Measurements from ENCODE around the gene ADPRS.
A peak's percentile ranks its signal among the peaks of the same experiment; 100 is the strongest.

ADPRS gene

GRCh38 chr1:36108314-36108713, 19.6 kb downstream of the ADPRS start:
- no peak for DNase-seq (ENCODE audit: low spot score)

- DNase-seq (ENCODE audit: low spot score) = peak; percentile 85
Measured at GRCh38 chr1:36109041-36109679, 20.5 kb downstream of the ADPRS start.

GRCh38 chr1:36111151-36111550, 22.5 kb downstream of the ADPRS start:
- no peak for DNase-seq (ENCODE audit: low spot score)

GRCh38 chr1:36112823-36113222, 24.1 kb downstream of the ADPRS start:
- no peak for DNase-seq (ENCODE audit: low spot score)

GRCh38 chr1:36114371-36114770, 25.7 kb downstream of the ADPRS start:
- no peak for DNase-seq (ENCODE audit: low spot score)

- DNase-seq (ENCODE audit: low spot score) = peak; percentile 85
Measured at GRCh38 chr1:36115200-36115669, 26.5 kb downstream of the ADPRS start.

GRCh38 chr1:36115931-36116330, 27.2 kb downstream of the ADPRS start:
- peak; percentile 75 for DNase-seq (ENCODE audit: low spot score)

- no peak for DNase-seq (ENCODE audit: low spot score)
Measured at GRCh38 chr1:36116901-36117300, 28.2 kb downstream of the ADPRS start.

- no peak for DNase-seq (ENCODE audit: low spot score)
Measured at GRCh38 chr1:36118447-36119204, 29.9 kb downstream of the ADPRS start.

- DNase-seq (ENCODE audit: low spot score) = peak; percentile 58
Measured at GRCh38 chr1:36119456-36119855, 30.8 kb downstream of the ADPRS start.

- no peak for DNase-seq (ENCODE audit: low spot score)
Measured at GRCh38 chr1:36122062-36123030, 33.7 kb downstream of the ADPRS start.

- no peak for DNase-seq (ENCODE audit: low spot score)
Measured at GRCh38 chr1:36123356-36123755, 34.7 kb downstream of the ADPRS start.

- DNase-seq (ENCODE audit: low spot score) = no peak
Measured at GRCh38 chr1:36124404-36125128, 35.9 kb downstream of the ADPRS start.

- DNase-seq (ENCODE audit: low spot score) = peak; percentile 73
Measured at GRCh38 chr1:36125129-36125991, 36.7 kb downstream of the ADPRS start, which contains the start of gene COL8A2. TSS of gene COL8A2 (minus strand) at chr1:36125222. CDS start at chr1:36100242, 24,980 bp downstream.

- DNase-seq (ENCODE audit: low spot score) = no peak
Measured at GRCh38 chr1:36126005-36126716, 37.5 kb downstream of the ADPRS start.

- DNase-seq (ENCODE audit: low spot score) = no peak
Measured at GRCh38 chr1:36126797-36127500, 38.3 kb downstream of the ADPRS start.

GRCh38 chr1:36128126-36128904, 39.6 kb downstream of the ADPRS start:
- DNase-seq (ENCODE audit: low spot score) = peak; percentile 56

- no peak for DNase-seq (ENCODE audit: low spot score)
Measured at GRCh38 chr1:36128905-36129206, 40.2 kb downstream of the ADPRS start.

- no peak for DNase-seq (ENCODE audit: low spot score)
Measured at GRCh38 chr1:36132029-36132428, 43.3 kb downstream of the ADPRS start.
